Osteoblast (primary cell): ENCODE results near the gene OSCP1. TPM values are rescaled to one million over a fixed set of nuclear protein-coding genes. Genes with fewer than 3 reads are reported as not detected.
A peak's percentile ranks its signal among the peaks of the same experiment; 100 is the strongest.

Source experiments
- DNase-seq: peaks from one replicate; pipeline ENCODE4 v3.0.0; 2011; ENCODE audit warnings: low spot score, mixed read lengths; ENCODE audit not compliant: insufficient read length; ENCODE audit errors: missing footprints
- H2AFZ ChIP-seq: 2 replicates; pipeline ENCODE4 v1.6.0; 2011; ENCODE audit warnings: mild to moderate bottlenecking, low read length
- H3K27ac ChIP-seq: 2 replicates; pipeline ENCODE4 v1.5.1; 2011; ENCODE audit warnings: mild to moderate bottlenecking, low read depth, low read length, moderate library complexity
- H3K27me3 ChIP-seq: 2 replicates; pipeline ENCODE4 v1.6.0; 2012; ENCODE audit warnings: mild to moderate bottlenecking, control low read depth, inconsistent platforms, low read length, moderate library complexity; ENCODE audit not compliant: insufficient read depth
- H3K36me3 ChIP-seq: 2 replicates; pipeline ENCODE4 v1.5.1; 2011; ENCODE audit warnings: mild to moderate bottlenecking, low read length, control low read depth, moderate library complexity; ENCODE audit not compliant: insufficient read depth
- H3K4me1 ChIP-seq: 2 replicates; pipeline ENCODE4 v1.5.1; 2011; ENCODE audit warnings: mild to moderate bottlenecking, low read length, control low read depth, moderate library complexity; ENCODE audit not compliant: insufficient read depth
- H3K4me2 ChIP-seq: 2 replicates; pipeline ENCODE4 v1.6.0; 2011; ENCODE audit warnings: mild to moderate bottlenecking, low read length; ENCODE audit not compliant: insufficient read depth
- H3K4me3 ChIP-seq: fragments of 200-600 bp; sonication (generic); 3 replicates; pipeline ENCODE4 v1.5.1; 2012; ENCODE audit warnings: mild to moderate bottlenecking, low read length, inconsistent platforms; ENCODE audit not compliant: insufficient read depth
- H3K79me2 ChIP-seq: 2 replicates; pipeline ENCODE4 v1.6.0; 2012; ENCODE audit warnings: mild to moderate bottlenecking, low read length, control low read depth, inconsistent platforms; ENCODE audit not compliant: insufficient read depth
- H3K9me3 ChIP-seq: 2 replicates; pipeline ENCODE4 v1.5.1; 2011; ENCODE audit warnings: low read depth, low read length, control low read depth
- H4K20me1 ChIP-seq: 2 replicates; pipeline ENCODE4 v1.6.0; 2012; ENCODE audit warnings: mild to moderate bottlenecking, low read length, control low read depth; ENCODE audit not compliant: insufficient read depth
- CTCF ChIP-seq: IDR thresholded peaks from 2 replicates; pipeline ENCODE4 v1.5.1; 2011; ENCODE audit warnings: mild to moderate bottlenecking, low read depth, low read length, moderate library complexity; ENCODE audit errors: extremely low read depth
- total RNA-seq: library from RNA; depleted of rRNA; stranded (reverse); fragments of >200 nt; gene quantifications from 2 replicates; pipeline ENCODE4 v1.2.3, GENCODE V29; 2012

OSCP1 gene
- total RNA-seq, 1 donor, result 14.5 TPM

DNA sequence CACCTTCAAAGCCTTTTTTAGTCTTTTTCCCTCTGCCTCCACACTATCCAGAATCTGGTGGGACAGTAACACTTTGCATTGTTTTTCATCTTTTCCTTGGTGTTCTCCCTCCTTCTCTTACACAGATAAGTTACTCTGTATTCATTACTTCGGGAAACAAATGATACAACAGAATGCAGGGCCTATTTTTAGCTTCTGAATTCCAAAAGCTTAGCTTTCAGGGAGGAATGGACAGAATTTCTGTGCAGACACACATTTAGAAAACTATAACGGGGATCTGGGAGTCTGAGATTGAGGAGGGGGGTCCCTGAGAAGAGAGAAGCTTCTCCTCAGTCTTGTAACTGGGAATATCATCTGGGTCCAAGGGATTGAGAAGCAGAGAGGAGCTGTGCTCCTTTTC, 61.0 kb downstream of the OSCP1 start:
- Histone ChIP-seq H3K27me3 (no peaks in the 10 kb centered on the region), H3K27ac (no peak overlapping the region), H4K20me1 (peaks cover 14% of the 10 kb centered on the region), H3K4me2 (no peak overlapping the region), H2AFZ (no peak overlapping the region), H3K79me2 (peaks cover 26% of the 10 kb centered on the region), H3K36me3 (peaks cover 47% of the 10 kb centered on the region), H3K4me1 (peaks cover 27% of the 10 kb centered on the region), H3K4me3 (no peak overlapping the region), H3K9me3 (no peaks in the 10 kb centered on the region)
- no peak for DNase-seq
- no peak for TF ChIP-seq CTCF

- H3K79me2 ChIP-seq, result peaks cover 32% of the 10 kb centered on the region
- no peaks in the 10 kb centered on the region for H3K27me3 ChIP-seq
- peak; percentile 89 for DNase-seq
- H3K9me3 ChIP-seq, result no peaks in the 10 kb centered on the region
- peaks cover 23% of the 10 kb centered on the region for H4K20me1 ChIP-seq
- peaks cover 27% of the 10 kb centered on the region for H3K36me3 ChIP-seq
- H3K27ac ChIP-seq, result peak overlapping the region; percentile 88
- H3K4me1 ChIP-seq, result peaks cover 29% of the 10 kb centered on the region
- peak overlapping the region; percentile 53 for H2AFZ ChIP-seq
- H3K4me3 ChIP-seq, result peak overlapping the region; percentile 92
- no peak for TF ChIP-seq CTCF
- peak overlapping the region; percentile 100 for H3K4me2 ChIP-seq
Observed at GRCh38 chr1:36387141-36387949, 62.9 kb downstream of the OSCP1 start.

GRCh38 chr1:36386265-36387140, 63.7 kb downstream of the OSCP1 start:
- peak; percentile 98 for DNase-seq
- Histone ChIP-seq H3K9me3 (no peaks in the 10 kb centered on the region), H3K27ac (peak overlapping the region; percentile 88), H3K4me3 (peak overlapping the region; percentile 92), H3K79me2 (peaks cover 40% of the 10 kb centered on the region), H3K4me2 (peak overlapping the region; percentile 100), H3K36me3 (peaks cover 21% of the 10 kb centered on the region), H4K20me1 (peaks cover 29% of the 10 kb centered on the region), H3K4me1 (peaks cover 29% of the 10 kb centered on the region), H2AFZ (peak overlapping the region; percentile 74), H3K27me3 (no peaks in the 10 kb centered on the region)
- TF ChIP-seq CTCF, result no peak
